Measurements from ENCODE around the gene SH3PXD2A. TPM values are rescaled to one million over a fixed set of nuclear protein-coding genes. Genes with fewer than 3 reads are reported as not detected.

The SH3PXD2A gene
- total RNA-seq, 1 donor from 2014 or later, result 12.2 TPM

- no peak for TF ChIP-seq CTCF (IDR thresholded peaks at IDR 0.05; ENCODE audit: insufficient read depth, low read length, poor library complexity, severe bottlenecking)
- H3K36me3 ChIP-seq (ENCODE audit: control insufficient read depth, insufficient read depth, low read length), result no peaks in the 10 kb centered on the region
- no peak for DNase-seq (ENCODE audit: low read depth)
- H3K4me3 ChIP-seq (ENCODE audit: low read depth, low read length), result no peak overlapping the region
- no peaks in the 10 kb centered on the region for H3K27me3 ChIP-seq (ENCODE audit: control insufficient read depth, insufficient read depth, low read length)
Observed at GRCh38 chr10:103800089-103800488, 55.3 kb downstream of the SH3PXD2A start.

- no peak for TF ChIP-seq CTCF (IDR thresholded peaks at IDR 0.05; ENCODE audit: insufficient read depth, low read length, poor library complexity, severe bottlenecking)
- DNase-seq (ENCODE audit: low read depth), result no peak
- no peaks in the 10 kb centered on the region for H3K36me3 ChIP-seq (ENCODE audit: control insufficient read depth, insufficient read depth, low read length)
- no peak overlapping the region for H3K4me3 ChIP-seq (ENCODE audit: low read depth, low read length)
- no peaks in the 10 kb centered on the region for H3K27me3 ChIP-seq (ENCODE audit: control insufficient read depth, insufficient read depth, low read length)
Observed at GRCh38 chr10:103799341-103799740, 56.0 kb downstream of the SH3PXD2A start.

- TF ChIP-seq CTCF (IDR thresholded peaks at IDR 0.05; ENCODE audit: insufficient read depth, low read length, poor library complexity, severe bottlenecking), result no peak
- Histone ChIP-seq H3K36me3 (ENCODE audit: control insufficient read depth, insufficient read depth, low read length) (no peaks in the 10 kb centered on the region), H3K27me3 (ENCODE audit: control insufficient read depth, insufficient read depth, low read length) (no peaks in the 10 kb centered on the region), H3K4me3 (ENCODE audit: low read depth, low read length) (no peak overlapping the region)
- no peak for DNase-seq (ENCODE audit: low read depth)
Observed at GRCh38 chr10:103798511-103798910, 56.9 kb downstream of the SH3PXD2A start.

GRCh38 chr10:103797857-103798256 is 57.5 kb downstream of the SH3PXD2A start:
- H3K36me3 ChIP-seq (ENCODE audit: control insufficient read depth, insufficient read depth, low read length), result no peaks in the 10 kb centered on the region
- TF ChIP-seq CTCF (IDR thresholded peaks at IDR 0.05; ENCODE audit: insufficient read depth, low read length, poor library complexity, severe bottlenecking), result no peak
- H3K4me3 ChIP-seq (ENCODE audit: low read depth, low read length), result no peak overlapping the region
- H3K27me3 ChIP-seq (ENCODE audit: control insufficient read depth, insufficient read depth, low read length), result no peaks in the 10 kb centered on the region
- DNase-seq (ENCODE audit: low read depth), result no peak

- Histone ChIP-seq H3K27me3 (ENCODE audit: control insufficient read depth, insufficient read depth, low read length) (no peaks in the 10 kb centered on the region), H3K4me3 (ENCODE audit: low read depth, low read length) (no peak overlapping the region), H3K36me3 (ENCODE audit: control insufficient read depth, insufficient read depth, low read length) (no peaks in the 10 kb centered on the region)
- DNase-seq (ENCODE audit: low read depth), result no peak
- TF ChIP-seq CTCF (IDR thresholded peaks at IDR 0.05; ENCODE audit: insufficient read depth, low read length, poor library complexity, severe bottlenecking), result no peak
Observed at GRCh38 chr10:103795634-103796270, 59.6 kb downstream of the SH3PXD2A start.

GRCh38 chr10:103794996-103795395 is 60.4 kb downstream of the SH3PXD2A start:
- no peaks in the 10 kb centered on the region for H3K36me3 ChIP-seq (ENCODE audit: control insufficient read depth, insufficient read depth, low read length)
- DNase-seq (ENCODE audit: low read depth), result no peak

More at GRCh38 chr10:103794996-103795395, 60.4 kb downstream of the SH3PXD2A start:
- no peaks in the 10 kb centered on the region for H3K27me3 ChIP-seq (ENCODE audit: control insufficient read depth, insufficient read depth, low read length)
- H3K4me3 ChIP-seq (ENCODE audit: low read depth, low read length), result no peak overlapping the region
- no peak for TF ChIP-seq CTCF (IDR thresholded peaks at IDR 0.05; ENCODE audit: insufficient read depth, low read length, poor library complexity, severe bottlenecking)
